Measurements from ENCODE around the gene OVOL2. TPM values are rescaled to one million over a fixed set of nuclear protein-coding genes. Genes with fewer than 3 reads are reported as not detected.

Gene OVOL2
- total and polyA plus RNA-seq, 10 of the 15 experiments (the other 5 are each of a cell fraction or from before 2014, with no cell fraction given): not detected

- Histone ChIP-seq H4K20me1 (ENCODE audit: control insufficient read depth, insufficient read depth) (no peaks in the 10 kb centered on the region), H3K4me1 (ENCODE audit: control insufficient read depth, insufficient read depth, low read length) (no peaks in the 10 kb centered on the region), H3K79me2 (ENCODE audit: control insufficient read depth, insufficient read depth, low read length) (no peaks in the 10 kb centered on the region), H3K4me2 (ENCODE audit: control insufficient read depth, insufficient read depth) (no peak overlapping the region), H3K27me3 (replicated peaks in 1 of 2; ENCODE audit: control insufficient read depth in 2 of 2, insufficient read depth in 2 of 2, low read length in 1 of 2) (peaks cover 0 to 2% of the 10 kb centered on the region in 2 experiments; a peak in 3 of 4 replicates), H3K27ac (ENCODE audit: control insufficient read depth, insufficient read depth) (no peak overlapping the region), H3K9ac (ENCODE audit: control insufficient read depth, insufficient read depth, low read length) (no peak overlapping the region), H3K9me3 (replicated peaks; ENCODE audit: control insufficient read depth, insufficient read depth, low read length) (no peaks in the 10 kb centered on the region), H3K36me3 (ENCODE audit: control insufficient read depth in 2 of 2, insufficient read depth in 2 of 2, low read length in 1 of 2) (no peaks in the 10 kb centered on the region), H3K4me3 (no peak overlapping the region), H2AFZ (ENCODE audit: control insufficient read depth, low read depth, low read length) (no peak overlapping the region)
- DNase-seq (ENCODE audit: low read depth, low spot score) (no peak), ATAC-seq (no peak), FAIRE-seq (no peak)
- RAD21 ChIA-PET (ENCODE audit: unreplicated experiment): no interaction called here
- intact Hi-C loops (cut with micrococcal nuclease; ENCODE audit: unreplicated experiment): no loop called here
- TF ChIP-seq ZNF687 (IDR thresholded peaks at IDR 0.05) (no peak), E2F4 (IDR thresholded peaks at IDR 0.05; ENCODE audit: low read depth, low read length) (no peak)
- in situ Hi-C loops (cut with MboI): no loop called here
- SMC1A ChIA-PET (ENCODE audit: uncharacterized antibody, unreplicated experiment): no interaction called here
- CTCF ChIA-PET: no interaction called here
- POLR2A ChIA-PET: no interaction called here
- WGBS (ENCODE audit: insufficient coverage, insufficient replicate concordance, low lambda C conversion rate, missing lambda C conversion rate): 43% methylated on average over 13 of the region's 13 CpGs
- BruUV-seq (replicated peaks): no TSS peak
These were observed 9.0 kb upstream of the OVOL2 start for GRCh38 chr20:18066421-18067333.
